Pancreas (tissue), 10 donors: Measurements from ENCODE around the gene DNASE1. TPM values are rescaled to one million over a fixed set of nuclear protein-coding genes. Genes with fewer than 3 reads are reported as not detected.

Experiments used
- ATAC-seq, 4 donors: fragments of 200-7000 bp; cut with Tn5 transposase; one replicate each; pipeline versions ENCODE4 v1.8.0 to v1.9.1; 2020; ENCODE audit warnings: mild to moderate bottlenecking in 4 of 4, moderate library complexity in 4 of 4
- DNase-seq, 6 donors: peaks; one replicate each; pipeline ENCODE4 v3.0.0-alpha.2; 2020
- FAIRE-seq: peaks from 2 replicates; lab custom pipeline; 2012; peaks lifted over from hg19 to GRCh38; lab: Jason Lieb, UNC
- H3K27ac ChIP-seq, 4 donors: fragments of 200-600 bp; sonication (generic); 1 replicate in 3 of 4; 2 replicates in 1 of 4; pipeline versions ENCODE4 v1.5.0 to v1.8.0; 2020
- H3K27me3 ChIP-seq, 4 donors: fragments of 200-600 bp; one replicate each; pipeline ENCODE4 v1.8.0; 2021
- H3K36me3 ChIP-seq, 3 donors: fragments of 200-600 bp; sonication (generic) in 1 of 3; one replicate each; pipeline versions ENCODE4 v1.5.0 to v1.8.0; 2020 to 2021
- H3K4me1 ChIP-seq, 3 donors: fragments of 200-600 bp; one replicate each; pipeline ENCODE4 v1.8.0; 2021
- H3K4me3 ChIP-seq, 4 donors: fragments of 200-600 bp; sonication (generic) in 2 of 4; one replicate each; pipeline versions ENCODE4 v1.5.0 to v1.8.0; 2020 to 2021
- H3K9me3 ChIP-seq, 4 donors: fragments of 200-600 bp; one replicate each; pipeline ENCODE4 v1.8.0; 2021
- CTCF ChIP-seq, 4 donors: fragments of 200-600 bp; sonication (generic) in 3 of 4; IDR thresholded peaks; one replicate each; pipeline versions ENCODE4 v1.5.0 to v1.8.0; 2021; ENCODE audit warnings: antibody characterized with exemption in 4 of 4
- WGBS, 2 donors: extraction: QIAGEN DNeasy Blood & Tissue Kit; methylation state at CpG; one replicate each; pipeline ENCODE4 v1.1.7; 2013; 5-methylcytosine and 5-hydroxymethylcytosine counted together
- intact Hi-C, 3 donors: fragments of 100-400 bp; cut with DNase I; formaldehyde crosslinking; loops; one replicate each; pipeline versions ENCODE4 v1.11.1 to v1.14.2; 2022
- polyA plus RNA-seq, 2 donors: library from polyadenylated mRNA; stranded (reverse); fragments of 200-250 nt; gene quantifications; one replicate each; pipeline ENCODE4 v1.2.3, GENCODE V29; 2013
- total RNA-seq, 6 donors: library from RNA; stranded (reverse); fragmentation: NEBNext Ultra II Directional in 4 of 6; extraction: Animal tissue kit (Norgen Biotek cat#: 25700) in 4 of 6; gene quantifications; one replicate each; pipeline versions ENCODE4 v1.2.1 to v1.2.4, GENCODE V29; 2021 to 2023
- donor health status: healthy with polysubstance abuse.
- donor health status: DM: no; HTN: no; CAD: no; lungs with moderate emphysema.
- donor health status: DM: no; HTN: no; CAD: no.
- donor health status: control.
- donor health status: control.
- donor health status: Bipolar disorder and iron deficiency.
- donor health status: DM: yes; HTN: yes; CAD: no.
- donor health status: DM: no; HTN: no; CAD: no.
- donor health status: DM: no; HTN: no; CAD: no.
- donor health status: DM: yes; HTN: yes; CAD: no.

The DNASE1 gene
- total and polyA plus RNA-seq, 8 donors = 14.6 to 36.9 (median 20.6) TPM

DNA sequence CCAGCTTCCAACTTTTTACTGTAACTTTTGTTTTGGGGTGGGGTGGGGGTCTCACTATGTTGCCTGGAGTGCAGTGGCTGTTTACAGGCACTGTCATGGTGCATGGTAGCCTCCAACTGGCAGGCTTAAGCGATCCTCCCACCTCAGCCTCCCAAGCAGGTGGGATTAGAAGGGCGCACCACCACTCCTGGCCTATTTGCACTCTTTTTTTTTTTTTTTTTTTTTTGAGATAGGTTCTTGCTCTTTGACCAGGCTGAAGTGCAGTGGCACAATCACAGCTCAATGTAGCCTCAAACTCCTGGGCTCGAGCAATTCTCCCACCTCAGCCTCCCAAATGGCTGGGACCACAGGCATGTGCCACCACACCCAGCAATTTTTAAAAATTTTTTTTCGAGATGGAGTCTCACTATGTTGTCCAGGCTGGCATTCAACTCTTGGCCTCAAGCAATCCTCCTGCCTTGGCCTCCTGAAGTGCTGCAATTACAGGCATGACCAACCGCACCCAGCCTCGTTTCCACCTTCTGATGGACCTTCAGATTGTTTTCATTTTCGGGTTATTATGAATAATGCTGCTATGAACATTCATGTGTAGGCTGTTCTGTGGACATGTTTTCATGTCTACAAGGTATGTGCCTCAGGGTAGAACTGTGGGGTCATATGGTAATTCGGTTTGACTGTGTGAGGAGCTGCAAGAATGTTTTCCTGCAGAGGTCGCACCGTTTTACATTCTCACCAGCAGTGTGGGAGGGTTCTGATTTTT lies 51.9 kb downstream of the DNASE1 start:
- Histone ChIP-seq H3K27ac (no peak overlapping the region), H3K4me1 (peaks cover 0 to under 1% (median 0%) of the 10 kb centered on the region in 3 donors), H3K36me3 (peaks cover 0 to 5% (median 0%) of the 10 kb centered on the region in 3 donors), H3K9me3 (no peaks in the 10 kb centered on the region), H3K27me3 (no peaks in the 10 kb centered on the region), H3K4me3 (no peak overlapping the region)
- DNase-seq (peak in 1 of 6 donors; percentile 10), ATAC-seq (no peak), FAIRE-seq (no peak)
- TF ChIP-seq CTCF (IDR thresholded peaks at IDR 0.05) = no peak
- WGBS, 2 donors = 93 to 95% methylated on average over 10 of the region's 10 CpGs
- intact Hi-C loops = no loop called here

Other genes with a start within 250 kb of the DNASE1 start
- 1 to 10 TPM in 3 of 6 donors, under 1 TPM in 3; 0.79 to 1.6 (median 0.99) TPM for gene ZNF597, start 211.2 kb upstream of the DNASE1 start, total RNA-seq
- 1 to 10 TPM in 1 of 2 donors, under 1 TPM in 1; 0.53 to 1.0 TPM for gene ZNF597, start 211.2 kb upstream of the DNASE1 start, polyA plus RNA-seq
- gene NAA60, start 211.0 kb upstream of the DNASE1 start, total RNA-seq = 10 to 100 TPM; 22.8 to 32.4 (median 24.9) TPM
- 10 to 100 TPM; 39.3 to 41.4 TPM for gene NAA60, start 211.0 kb upstream of the DNASE1 start, polyA plus RNA-seq
- gene C16orf90, start 159.2 kb upstream of the DNASE1 start, total RNA-seq = not detected
- gene C16orf90, start 159.2 kb upstream of the DNASE1 start, polyA plus RNA-seq = not detected
- 10 to 100 TPM in 5 of 6 donors, 1 to 10 TPM in 1; 9.9 to 19.1 (median 11.0) TPM for gene CLUAP1, start 153.7 kb upstream of the DNASE1 start, total RNA-seq
- 1 to 10 TPM; 6.8 to 6.9 TPM for gene CLUAP1, start 153.7 kb upstream of the DNASE1 start, polyA plus RNA-seq
- under 1 TPM; 0.12 to 0.87 (median 0.51) TPM for gene NLRC3, start 77.3 kb upstream of the DNASE1 start, total RNA-seq
- gene NLRC3, start 77.3 kb upstream of the DNASE1 start, polyA plus RNA-seq = under 1 TPM; 0.34 to 0.40 TPM
- 1 to 10 TPM in 5 of 6 donors, under 1 TPM in 1; 0.95 to 2.8 (median 1.5) TPM for gene SLX4, start 43.1 kb upstream of the DNASE1 start, total RNA-seq
- 1 to 10 TPM; 2.2 to 3.4 TPM for gene SLX4, start 43.1 kb upstream of the DNASE1 start, polyA plus RNA-seq
- 100 to 1,000 TPM in 1 of 6 donors, 10 to 100 TPM in 5; 58.0 to 133 (median 82.7) TPM for gene TRAP1, start 62.8 kb downstream of the DNASE1 start, total RNA-seq
- 100 to 1,000 TPM in 1 of 2 donors, 10 to 100 TPM in 1; 80.8 to 254 TPM for gene TRAP1, start 62.8 kb downstream of the DNASE1 start, polyA plus RNA-seq
- gene CREBBP, start 226.0 kb downstream of the DNASE1 start, total RNA-seq = 10 to 100 TPM; 23.7 to 49.4 (median 31.4) TPM
- gene CREBBP, start 226.0 kb downstream of the DNASE1 start, polyA plus RNA-seq = 10 to 100 TPM; 14.4 to 31.7 TPM